ENCODE data around the gene ZNF385B.

Gene ZNF385B

GRCh38 chr2:179483131-179483530, 378.3 kb downstream of the ZNF385B start:
- TF ChIP-seq CTCF (IDR thresholded peaks at IDR 0.05; ENCODE audit: low read depth, low read length): no peak
- Histone ChIP-seq H3K4me3 (ENCODE audit: low read depth, low read length) (no peak overlapping the region), H3K9me3 (ENCODE audit: severe bottlenecking) (no peaks in the 10 kb centered on the region), H3K27me3 (ENCODE audit: insufficient read depth, low read depth, severe bottlenecking) (no peaks in the 10 kb centered on the region), H3K27ac (no peak overlapping the region), H3K36me3 (no peaks in the 10 kb centered on the region)
- no peak for DNase-seq

GRCh38 chr2:179479947-179480346, 381.5 kb downstream of the ZNF385B start:
- DNase-seq: no peak
- no peak for TF ChIP-seq CTCF (IDR thresholded peaks at IDR 0.05; ENCODE audit: low read depth, low read length)
- Histone ChIP-seq H3K27me3 (ENCODE audit: insufficient read depth, low read depth, severe bottlenecking) (no peaks in the 10 kb centered on the region), H3K36me3 (no peaks in the 10 kb centered on the region), H3K4me3 (ENCODE audit: low read depth, low read length) (no peak overlapping the region), H3K27ac (no peak overlapping the region), H3K9me3 (ENCODE audit: severe bottlenecking) (no peaks in the 10 kb centered on the region)

GRCh38 chr2:179478771-179479170, 382.6 kb downstream of the ZNF385B start:
- no peaks in the 10 kb centered on the region for H3K9me3 ChIP-seq (ENCODE audit: severe bottlenecking)
- H3K27ac ChIP-seq: no peak overlapping the region
- H3K36me3 ChIP-seq: no peaks in the 10 kb centered on the region
- no peak overlapping the region for H3K4me3 ChIP-seq (ENCODE audit: low read depth, low read length)
- no peak for TF ChIP-seq CTCF (IDR thresholded peaks at IDR 0.05; ENCODE audit: low read depth, low read length)
- H3K27me3 ChIP-seq (ENCODE audit: insufficient read depth, low read depth, severe bottlenecking): no peaks in the 10 kb centered on the region
- DNase-seq: no peak

GRCh38 chr2:179470992-179471391, 390.4 kb downstream of the ZNF385B start:
- H3K27me3 ChIP-seq (ENCODE audit: insufficient read depth, low read depth, severe bottlenecking): no peaks in the 10 kb centered on the region
- DNase-seq: no peak
- no peak overlapping the region for H3K4me3 ChIP-seq (ENCODE audit: low read depth, low read length)
- TF ChIP-seq CTCF (IDR thresholded peaks at IDR 0.05; ENCODE audit: low read depth, low read length): no peak
- H3K36me3 ChIP-seq: no peaks in the 10 kb centered on the region
- H3K27ac ChIP-seq: no peak overlapping the region
- no peaks in the 10 kb centered on the region for H3K9me3 ChIP-seq (ENCODE audit: severe bottlenecking)

- TF ChIP-seq CTCF (IDR thresholded peaks at IDR 0.05; ENCODE audit: low read depth, low read length): no peak
- Histone ChIP-seq H3K27me3 (ENCODE audit: insufficient read depth, low read depth, severe bottlenecking) (no peaks in the 10 kb centered on the region), H3K9me3 (ENCODE audit: severe bottlenecking) (no peaks in the 10 kb centered on the region), H3K4me3 (ENCODE audit: low read depth, low read length) (no peak overlapping the region), H3K27ac (no peak overlapping the region), H3K36me3 (no peaks in the 10 kb centered on the region)
- DNase-seq: no peak
Observed at GRCh38 chr2:179470089-179470488, 391.3 kb downstream of the ZNF385B start.

GRCh38 chr2:179467960-179468359, 393.5 kb downstream of the ZNF385B start:
- no peak for TF ChIP-seq CTCF (IDR thresholded peaks at IDR 0.05; ENCODE audit: low read depth, low read length)
- Histone ChIP-seq H3K9me3 (ENCODE audit: severe bottlenecking) (no peaks in the 10 kb centered on the region), H3K27ac (no peak overlapping the region), H3K36me3 (no peaks in the 10 kb centered on the region), H3K4me3 (ENCODE audit: low read depth, low read length) (no peak overlapping the region), H3K27me3 (ENCODE audit: insufficient read depth, low read depth, severe bottlenecking) (no peaks in the 10 kb centered on the region)
- no peak for DNase-seq

Measured in WERI-Rb-1 (cell line).